GM18870 (cell line): ENCODE results near the gene NCAPH2.

ENCODE experiments used
- ATAC-seq: cut with Tn5 transposase; IDR thresholded peaks from one replicate; pipeline ENCODE4 v1.9.1; 2021; ENCODE audit warnings: moderate library complexity; ENCODE audit not compliant: unreplicated experiment

Gene NCAPH2

GRCh38 chr22:50473855-50474671 is 34.0 kb upstream of the NCAPH2 start:
- ATAC-seq = no peak

- peak; percentile 31 for ATAC-seq
These were observed 33.0 kb upstream of the NCAPH2 start, which contains the start of gene SBF1 for GRCh38 chr22:50474710-50475651. TSS of gene SBF1 (minus strand) at chr22:50475035. CDS start at chr22:50474840, 195 bp downstream.

DNA sequence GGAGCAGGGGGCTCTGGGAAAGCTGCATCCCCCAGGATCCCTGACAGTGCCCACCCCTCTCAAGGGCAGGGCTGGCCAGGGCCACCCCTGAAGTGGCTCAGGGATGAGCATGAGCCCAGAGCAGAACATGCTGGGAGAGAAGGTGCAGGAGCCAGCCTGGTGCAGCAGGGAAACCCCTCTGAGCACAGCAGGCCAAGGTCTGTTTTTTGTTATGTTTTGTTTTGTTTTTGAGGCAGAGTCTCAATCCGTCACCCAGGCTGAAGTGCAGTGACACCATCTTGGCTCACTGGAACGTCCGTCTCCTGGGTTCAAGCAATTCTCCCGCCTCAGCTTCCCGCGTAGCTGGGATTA is 32.4 kb upstream of the NCAPH2 start:
- ATAC-seq = no peak

GRCh38 chr22:50476868-50477267 is 31.2 kb upstream of the NCAPH2 start:
- no peak for ATAC-seq

GRCh38 chr22:50477923-50478322 is 30.1 kb upstream of the NCAPH2 start:
- no peak for ATAC-seq

GRCh38 chr22:50479721-50480120 is 28.3 kb upstream of the NCAPH2 start:
- no peak for ATAC-seq

DNA sequence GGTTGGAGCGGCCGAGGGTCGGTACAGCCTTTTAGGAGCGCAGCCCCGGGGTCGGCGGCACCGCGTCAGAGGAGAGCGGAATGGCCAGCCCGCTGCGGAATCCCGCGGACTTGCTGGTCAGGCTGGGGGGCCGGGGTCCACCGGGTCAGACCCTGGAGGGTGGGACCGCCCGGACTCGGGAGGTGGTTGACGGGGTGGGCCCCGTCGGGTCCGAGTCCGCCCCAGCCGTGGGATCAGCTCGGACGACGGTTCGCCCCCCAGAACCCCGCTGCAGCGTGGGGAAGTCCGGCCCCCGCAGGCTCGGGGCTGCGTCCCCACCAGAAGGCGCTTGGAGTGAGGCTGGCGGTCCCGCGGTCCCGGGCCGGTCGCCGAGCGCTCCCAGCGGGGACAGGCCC is 27.0 kb upstream of the NCAPH2 start:
- ATAC-seq = no peak

DNA sequence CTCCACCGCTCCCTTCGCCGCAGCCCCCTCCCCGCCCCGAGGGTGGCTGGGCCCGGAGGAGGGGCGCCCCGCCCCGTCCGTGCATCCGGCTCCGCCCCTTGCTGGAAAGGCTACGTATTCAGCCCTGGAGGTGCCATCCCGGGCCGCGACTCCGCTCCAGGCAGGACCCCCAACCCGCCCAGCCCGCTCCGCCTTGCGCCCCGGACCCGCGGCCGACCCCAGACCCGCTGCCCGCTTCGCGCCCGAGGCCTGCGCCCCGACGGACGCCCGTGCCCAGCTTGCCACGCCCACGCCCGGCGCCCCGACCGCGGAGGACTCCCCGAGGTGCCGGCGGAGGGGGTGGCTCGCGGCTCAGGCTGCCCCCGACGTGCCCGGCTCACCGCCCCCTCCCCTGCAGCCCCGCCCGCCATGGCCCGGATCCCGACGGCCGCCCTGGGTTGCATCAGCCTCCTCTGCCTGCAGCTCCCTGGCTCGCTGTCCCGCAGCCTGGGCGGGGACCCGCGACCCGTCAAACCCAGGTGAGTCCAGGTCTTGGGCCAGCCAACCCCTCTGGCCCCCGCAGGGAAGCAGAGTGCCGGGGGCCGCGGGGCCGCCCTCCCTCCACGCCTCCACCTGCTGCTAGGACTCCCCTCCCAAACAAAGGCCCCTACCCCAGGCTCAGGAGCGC is 26.5 kb upstream of the NCAPH2 start, which contains the start of gene ADM2:
ADM2 (plus strand) TSS at position 104 of the 667 bp plus-strand sequence; CDS start at position 409, 305 bp downstream.
- ATAC-seq = no peak

DNA sequence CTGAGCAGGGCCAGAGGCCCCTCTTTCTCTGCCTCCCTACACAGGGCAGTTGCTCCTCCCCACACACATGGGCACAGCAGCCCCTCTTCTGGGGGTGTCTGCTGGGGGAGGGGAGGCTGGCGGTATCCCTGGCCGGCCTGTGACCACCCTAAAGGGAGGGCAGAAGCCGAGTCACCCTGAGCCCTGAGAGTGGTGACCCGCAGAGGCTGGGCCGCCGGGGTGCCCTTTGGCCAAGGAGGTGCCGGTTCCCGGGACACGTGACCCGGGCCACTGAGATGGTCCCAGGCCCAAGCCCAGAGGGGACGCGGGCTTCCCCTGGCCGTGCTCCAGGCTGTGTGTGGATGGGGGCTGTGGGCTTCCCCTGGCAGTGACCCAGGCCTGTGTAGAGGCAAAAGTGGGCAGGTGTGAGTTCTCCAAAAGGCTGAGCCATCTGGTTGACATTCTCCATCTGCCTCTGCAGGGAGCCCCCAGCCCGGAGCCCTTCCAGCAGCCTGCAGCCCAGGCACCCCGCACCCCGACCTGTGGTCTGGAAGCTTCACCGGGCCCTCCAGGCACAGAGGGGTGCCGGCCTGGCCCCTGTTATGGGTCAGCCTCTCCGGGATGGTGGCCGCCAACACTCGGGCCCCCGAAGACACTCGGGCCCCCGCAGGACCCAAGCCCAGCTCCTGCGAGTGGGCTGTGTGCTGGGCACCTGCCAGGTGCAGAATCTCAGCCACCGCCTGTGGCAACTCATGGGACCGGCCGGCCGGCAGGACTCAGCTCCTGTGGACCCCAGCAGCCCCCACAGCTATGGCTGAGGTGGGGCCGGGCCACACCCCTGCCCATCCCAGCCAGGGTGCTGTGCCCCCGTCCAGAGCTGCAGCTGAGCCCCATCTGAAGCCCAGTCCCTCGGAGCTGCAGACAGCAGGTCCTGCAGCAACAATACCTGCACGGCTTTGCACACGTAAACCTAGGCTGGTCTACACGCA is 25.6 kb upstream of the NCAPH2 start:
- ATAC-seq = no peak

DNA sequence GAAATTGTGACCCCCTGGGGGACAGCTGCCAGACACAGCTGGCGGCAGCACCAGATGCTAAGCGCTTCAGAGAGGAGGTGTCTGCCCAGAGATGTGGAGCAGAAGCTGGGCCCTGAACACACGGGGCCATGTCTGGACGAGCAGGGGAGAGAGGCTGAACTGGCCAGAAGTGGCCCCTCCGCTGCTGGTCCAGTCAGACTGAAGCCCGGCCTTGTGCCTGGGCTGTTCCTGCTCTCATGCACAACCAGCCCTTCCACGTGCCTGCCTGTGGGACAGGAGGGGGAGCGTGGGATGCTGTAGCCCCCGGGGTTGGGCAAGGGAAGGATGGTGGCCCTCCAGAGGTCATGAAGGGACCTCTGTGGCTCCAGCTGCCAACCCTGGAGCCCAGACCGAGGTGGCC is 24.9 kb upstream of the NCAPH2 start:
- ATAC-seq = no peak

- no peak for ATAC-seq
These were observed 24.5 kb upstream of the NCAPH2 start for GRCh38 chr22:50483556-50483955.

- no peak for ATAC-seq
These were observed 23.8 kb upstream of the NCAPH2 start for GRCh38 chr22:50483977-50484853.

DNA sequence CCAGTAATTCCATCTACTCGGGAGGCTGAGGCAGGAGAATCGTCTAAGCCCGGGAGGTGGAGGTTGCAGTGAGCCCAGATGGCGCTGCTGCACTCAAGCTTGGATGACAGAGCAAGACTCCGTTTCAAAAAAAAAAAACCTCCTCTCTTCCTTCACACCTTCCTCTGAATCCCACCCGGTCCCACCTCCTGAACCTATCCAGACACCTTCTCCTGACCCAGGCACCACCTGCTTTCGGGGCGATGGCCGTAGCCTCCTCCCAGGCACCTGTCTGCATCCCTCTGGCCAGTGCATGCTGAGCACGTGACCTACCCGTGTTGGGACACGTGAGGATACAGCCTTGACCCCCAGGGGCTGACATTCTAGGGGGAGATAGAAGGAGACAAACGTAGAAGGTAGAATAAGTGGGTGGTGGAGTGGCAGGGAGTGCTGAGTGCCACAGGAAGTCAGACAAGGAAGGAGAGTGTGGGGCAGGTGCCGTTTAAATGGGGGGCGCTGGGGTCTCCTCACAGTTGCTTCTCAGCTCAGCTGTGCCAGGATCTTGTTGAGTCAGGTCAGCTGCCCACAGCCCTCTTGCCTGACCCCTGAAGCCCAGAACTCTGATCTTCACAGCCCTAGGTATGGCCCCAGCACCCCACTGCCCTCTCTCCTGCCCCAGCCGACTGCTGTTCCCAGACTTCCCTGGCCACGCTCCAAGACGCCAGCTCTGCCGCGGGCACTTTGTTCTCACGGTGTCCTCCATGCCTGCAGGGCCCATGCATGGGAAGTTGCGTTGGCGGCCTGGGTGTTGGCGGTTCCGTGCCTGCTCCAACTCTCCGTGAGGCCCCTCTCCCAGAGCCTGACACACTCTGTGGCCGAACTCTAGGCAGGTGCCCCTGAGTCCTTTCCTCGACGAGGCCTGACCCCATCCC is 22.5 kb upstream of the NCAPH2 start:
- ATAC-seq = no peak

DNA sequence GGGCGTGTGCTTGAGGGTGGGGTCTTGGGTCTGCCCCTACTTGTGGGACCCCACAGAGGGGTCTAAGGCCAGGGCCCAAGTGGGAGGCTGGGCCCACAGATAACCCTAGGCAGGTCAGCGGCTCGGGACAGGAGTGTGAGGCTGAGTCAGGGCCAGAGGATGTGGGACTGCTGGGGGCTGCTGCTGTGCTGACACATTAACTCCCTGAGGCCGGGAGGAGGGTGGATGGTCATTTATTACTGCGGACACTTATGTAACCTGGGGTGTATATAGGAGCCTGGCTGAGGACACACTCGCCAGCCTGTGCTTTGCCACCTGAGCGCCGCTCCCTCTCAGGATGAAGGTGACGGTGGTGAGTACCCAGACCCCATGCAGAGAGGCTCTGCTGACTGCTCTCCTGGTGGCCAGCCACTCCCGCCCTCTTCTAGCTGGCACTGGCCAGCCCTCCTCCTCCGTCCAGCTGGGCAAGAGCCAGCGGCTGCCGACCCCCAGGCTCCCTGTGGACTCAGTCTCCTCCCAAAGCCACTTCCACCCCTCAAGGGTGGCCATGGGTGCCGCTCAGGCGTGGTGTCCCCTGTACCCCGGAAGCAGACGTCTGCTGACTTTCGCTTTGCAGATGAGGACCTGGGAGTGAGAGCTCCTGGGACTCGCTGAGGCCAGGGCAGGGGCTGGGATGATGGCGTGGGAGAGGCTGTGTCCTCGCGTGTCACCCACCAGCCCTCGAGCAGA is 21.3 kb upstream of the NCAPH2 start, which contains the start of gene MIOX:
MIOX (plus strand) TSS at position 299 of the 729 bp plus-strand sequence; CDS start at position 338, 39 bp downstream.
- ATAC-seq = no peak

- no peak for ATAC-seq
These were observed 20.6 kb upstream of the NCAPH2 start for GRCh38 chr22:50487290-50488005.

DNA sequence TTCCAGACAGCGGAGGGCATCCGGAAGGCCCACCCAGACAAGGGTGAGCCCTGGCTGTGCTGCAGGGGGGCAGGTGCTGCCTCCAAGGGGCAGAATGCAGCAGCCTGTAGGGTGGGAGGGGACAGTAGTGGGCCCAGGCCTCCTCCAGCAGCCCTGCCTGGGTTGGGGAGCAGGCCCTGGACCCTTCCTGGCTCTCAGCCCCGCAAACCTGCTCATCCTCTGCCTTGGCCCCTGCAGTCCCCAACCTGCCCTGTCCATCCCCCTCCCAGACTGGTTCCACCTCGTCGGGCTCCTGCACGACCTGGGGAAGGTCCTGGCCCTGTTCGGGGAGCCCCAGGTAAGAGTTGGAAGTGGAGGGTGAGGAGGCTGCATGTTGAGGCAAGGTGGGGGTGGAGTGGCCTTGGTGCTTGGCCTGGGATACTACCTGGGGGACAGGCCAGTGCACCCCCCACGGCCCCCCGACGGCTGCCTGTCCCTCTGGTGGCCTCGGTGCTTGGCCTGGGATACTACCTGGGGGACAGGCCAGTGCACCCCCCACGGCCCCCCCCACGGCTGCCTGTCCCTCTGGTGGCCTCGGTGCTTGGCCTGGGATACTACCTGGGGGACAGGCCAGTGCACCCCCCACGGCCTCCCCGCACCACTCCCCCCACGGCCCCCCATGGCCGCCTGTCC is 19.9 kb upstream of the NCAPH2 start:
- ATAC-seq = no peak
